SH-SY5Y (cell line): ENCODE measurements around the gene TBC1D22A.

Source experiments
- GATA2 ChIP-seq: IDR thresholded peaks from 2 replicates; pipeline ENCODE4 v1.6.1; 2011; ENCODE audit warnings: mild to moderate bottlenecking, low read depth, low read length
- GATA3 ChIP-seq: IDR thresholded peaks from 2 replicates; pipeline ENCODE4 v1.6.1; 2011; ENCODE audit warnings: low read depth, mild to moderate bottlenecking, low read length, moderate library complexity

DNA sequence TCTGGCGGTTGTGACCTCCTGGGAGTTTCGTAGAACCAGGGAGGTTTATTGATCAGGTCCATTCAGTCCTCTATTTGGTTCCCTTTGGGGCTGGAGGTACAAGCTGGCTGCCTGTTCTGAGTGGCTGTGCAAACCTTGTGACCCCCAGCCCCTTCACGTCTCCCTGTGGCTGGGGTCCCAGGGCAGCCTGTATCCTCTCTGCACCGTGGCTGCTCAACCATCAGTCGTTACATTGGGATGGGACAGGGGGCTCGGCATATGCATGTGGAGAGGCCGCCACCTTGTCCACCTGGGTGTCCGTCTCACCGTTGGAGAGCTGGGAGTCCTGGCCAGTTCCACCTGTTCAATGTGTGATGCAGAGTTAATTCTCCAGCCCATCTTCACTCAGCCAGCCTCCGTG lies 195.7 kb downstream of the TBC1D22A start:
- TF ChIP-seq GATA3 = no peak
- TF ChIP-seq GATA2 = no peak
